GM12874 (cell line): ENCODE results near the gene ABHD17B.

ENCODE experiments used
- TF ChIP-seq, protein P1 (sequence below): IDR thresholded peaks from 2 replicates; pipeline ENCODE4 v1.5.1; 2011; ENCODE audit warnings: low read depth, mild to moderate bottlenecking, control low read depth, low read length, moderate library complexity; ENCODE audit not compliant: insufficient read depth

Gene ABHD17B

DNA sequence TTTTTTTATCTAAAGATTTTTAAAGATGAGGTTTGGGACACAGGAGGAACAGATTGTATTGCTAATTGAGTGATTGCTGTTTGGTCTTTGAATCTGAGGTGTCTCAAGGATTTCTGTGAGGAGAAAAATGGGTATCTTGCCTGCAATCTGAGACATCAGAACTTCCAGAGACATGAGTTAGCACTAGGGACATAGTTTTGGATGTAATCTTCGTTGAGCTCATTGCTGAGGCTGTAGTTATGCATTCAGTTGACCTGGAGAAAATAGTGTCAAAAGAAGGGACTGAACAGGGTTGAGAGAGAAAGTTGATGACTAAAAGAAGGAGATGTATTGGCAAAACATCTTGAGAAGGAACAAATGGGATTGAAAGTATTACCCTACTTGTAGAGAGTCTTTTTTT lies 25.1 kb upstream of the ABHD17B start:
- TF ChIP-seq, protein P1, sequence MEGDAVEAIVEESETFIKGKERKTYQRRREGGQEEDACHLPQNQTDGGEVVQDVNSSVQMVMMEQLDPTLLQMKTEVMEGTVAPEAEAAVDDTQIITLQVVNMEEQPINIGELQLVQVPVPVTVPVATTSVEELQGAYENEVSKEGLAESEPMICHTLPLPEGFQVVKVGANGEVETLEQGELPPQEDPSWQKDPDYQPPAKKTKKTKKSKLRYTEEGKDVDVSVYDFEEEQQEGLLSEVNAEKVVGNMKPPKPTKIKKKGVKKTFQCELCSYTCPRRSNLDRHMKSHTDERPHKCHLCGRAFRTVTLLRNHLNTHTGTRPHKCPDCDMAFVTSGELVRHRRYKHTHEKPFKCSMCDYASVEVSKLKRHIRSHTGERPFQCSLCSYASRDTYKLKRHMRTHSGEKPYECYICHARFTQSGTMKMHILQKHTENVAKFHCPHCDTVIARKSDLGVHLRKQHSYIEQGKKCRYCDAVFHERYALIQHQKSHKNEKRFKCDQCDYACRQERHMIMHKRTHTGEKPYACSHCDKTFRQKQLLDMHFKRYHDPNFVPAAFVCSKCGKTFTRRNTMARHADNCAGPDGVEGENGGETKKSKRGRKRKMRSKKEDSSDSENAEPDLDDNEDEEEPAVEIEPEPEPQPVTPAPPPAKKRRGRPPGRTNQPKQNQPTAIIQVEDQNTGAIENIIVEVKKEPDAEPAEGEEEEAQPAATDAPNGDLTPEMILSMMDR = no peak

DNA sequence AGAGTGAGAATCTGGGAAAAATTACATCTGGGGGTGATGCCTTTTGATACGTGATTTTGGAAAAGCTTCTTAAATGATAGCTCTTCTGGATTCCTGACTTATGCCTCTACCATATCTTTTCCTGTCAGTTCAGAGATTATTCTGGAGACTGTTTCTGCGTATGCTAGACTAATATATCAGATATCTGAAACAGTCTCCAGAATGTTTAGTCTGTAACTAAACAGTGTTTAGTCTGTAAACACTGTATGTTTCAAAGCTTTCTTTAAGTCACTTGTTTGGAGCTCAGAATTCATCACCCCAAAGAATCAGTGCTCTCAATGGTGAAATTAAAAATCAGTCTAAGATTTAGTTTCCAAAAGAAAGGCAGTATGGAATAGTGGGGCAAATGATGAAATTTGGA lies 20.2 kb upstream of the ABHD17B start:
- TF ChIP-seq, protein P1 = no peak

DNA sequence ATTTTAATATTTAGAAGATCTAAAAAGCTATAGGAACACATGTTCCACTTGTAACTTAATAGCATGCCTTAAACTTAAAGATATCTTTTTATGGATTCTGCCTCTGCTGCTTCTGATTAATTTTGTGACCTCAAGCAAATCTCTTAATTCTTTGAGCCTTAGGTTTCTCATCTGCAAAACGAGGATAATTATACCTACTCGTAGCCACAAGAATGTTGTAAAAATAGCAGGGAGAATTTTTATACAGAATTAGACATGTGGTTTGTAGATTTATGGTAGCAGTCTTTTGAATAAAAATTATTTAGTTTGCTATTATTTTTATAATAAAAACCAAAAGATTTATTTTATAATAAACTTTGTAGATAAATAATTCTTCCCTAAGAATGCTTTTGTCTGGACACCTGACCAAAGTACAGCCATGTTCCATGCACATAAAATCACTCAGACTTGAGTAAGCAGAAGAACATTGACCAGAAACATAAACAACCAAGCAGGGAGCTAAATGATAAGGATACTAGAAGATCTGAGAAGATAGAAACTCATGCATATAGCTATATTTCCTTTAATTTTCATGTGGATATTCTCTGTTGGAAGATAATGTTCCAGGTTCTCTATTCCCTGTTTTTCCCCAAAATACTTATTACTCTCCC lies 18.9 kb upstream of the ABHD17B start:
- TF ChIP-seq, protein P1 = no peak

DNA sequence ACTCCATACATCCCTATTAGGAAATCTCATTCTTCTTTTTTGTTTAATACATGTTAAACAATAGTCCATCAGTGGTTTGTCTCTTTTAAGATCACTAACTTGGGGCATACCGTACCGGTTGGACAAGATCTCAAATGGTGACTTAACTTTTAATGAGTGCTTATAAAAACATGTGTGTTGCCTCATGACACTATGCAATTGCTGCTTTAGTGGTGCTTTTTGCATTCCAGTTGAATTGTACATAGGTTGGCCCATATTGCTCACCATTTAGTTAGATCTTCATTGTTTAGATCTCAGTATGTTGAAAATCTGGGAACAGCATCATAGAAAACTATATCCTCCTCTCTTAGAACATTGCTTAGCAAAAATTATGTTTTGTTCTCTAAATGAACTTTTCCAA lies 18.2 kb upstream of the ABHD17B start:
- TF ChIP-seq, protein P1 = no peak

DNA sequence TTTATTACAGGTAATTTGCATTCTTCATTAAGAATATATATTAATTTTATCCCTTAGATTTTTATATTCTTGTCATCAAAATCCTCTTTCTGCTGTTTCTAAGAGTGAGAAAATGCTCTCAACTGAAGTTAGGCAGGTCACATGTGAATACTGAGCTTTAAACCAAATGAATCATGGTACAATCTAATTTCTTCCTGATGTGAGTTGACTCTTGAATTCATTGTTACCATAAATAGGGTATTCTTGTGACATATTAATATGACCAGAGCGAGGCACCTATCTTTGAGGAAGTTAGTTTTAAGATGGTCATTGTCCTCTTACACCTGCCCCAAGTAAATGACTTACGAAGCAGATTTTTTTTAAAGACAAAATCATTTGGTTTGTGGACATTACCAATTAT lies 17.8 kb upstream of the ABHD17B start:
- TF ChIP-seq, protein P1 = no peak

DNA sequence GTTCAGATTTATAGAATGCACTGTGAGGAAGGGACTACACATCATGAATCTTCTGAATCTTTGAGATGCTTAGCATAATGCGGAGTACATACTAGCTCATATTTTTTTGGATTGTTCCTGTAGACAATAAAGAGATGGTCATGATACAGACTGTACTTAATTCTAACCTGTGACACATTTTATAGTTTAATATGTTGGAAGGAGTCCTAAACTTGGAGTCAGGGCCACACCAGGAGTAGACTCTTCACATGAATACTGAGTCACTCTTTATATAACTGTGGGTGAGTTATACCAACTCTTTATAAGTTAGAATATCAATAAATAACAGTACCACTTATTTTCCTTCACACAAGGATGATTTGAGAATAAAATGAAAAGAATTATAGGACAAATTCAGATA lies 17.4 kb upstream of the ABHD17B start:
- TF ChIP-seq, protein P1 = no peak

DNA sequence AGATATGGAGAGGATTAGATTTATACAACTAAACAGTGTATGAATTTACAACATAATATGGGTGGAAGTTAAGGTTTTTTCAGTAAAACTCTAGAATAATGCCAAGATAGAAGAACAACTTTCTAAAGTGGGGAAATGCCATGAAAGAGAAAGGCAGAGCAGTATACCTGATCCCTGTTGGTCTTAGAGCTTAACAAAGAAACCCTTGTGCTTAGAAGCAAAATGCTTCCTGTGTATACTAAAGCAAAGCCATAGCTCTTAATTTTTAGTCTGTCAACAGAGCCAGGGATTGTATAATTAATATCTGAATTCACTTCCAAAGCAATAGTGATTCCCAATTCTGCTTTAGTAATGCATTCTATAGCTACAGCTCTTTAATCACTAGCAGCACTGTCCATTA lies 14.8 kb upstream of the ABHD17B start:
- TF ChIP-seq, protein P1 = no peak
